Hepatocyte (in vitro differentiated cells): ENCODE results near the gene CAMSAP1. TPM values are rescaled to one million over a fixed set of nuclear protein-coding genes. Genes with fewer than 3 reads are reported as not detected.
A peak's percentile ranks its signal among the peaks of the same experiment; 100 is the strongest.
"Not testable (repeated sequence)": the region's sequence is repeated elsewhere in the genome, so short reads cannot be mapped to it uniquely, and the experiment has no call there.

Experiments
- DNase-seq: peaks from one replicate; pipeline ENCODE4 v3.0.0-alpha.2; 2016; ENCODE audit warnings: low spot score
- H2AFZ ChIP-seq: fragments of 200-600 bp; sonication (generic); 2 replicates; pipeline ENCODE4 v1.6.0; 2016; ENCODE audit warnings: antibody characterized with exemption, mild to moderate bottlenecking
- H3K27ac ChIP-seq: fragments of 200-600 bp; sonication (generic); 2 replicates; pipeline ENCODE4 v1.5.1; 2016; ENCODE audit warnings: mild to moderate bottlenecking
- H3K27me3 ChIP-seq: fragments of 200-600 bp; sonication (generic); 2 replicates; pipeline ENCODE4 v1.6.1; 2016
- H3K36me3 ChIP-seq: fragments of 200-600 bp; sonication (generic); replicated peaks from 2 replicates; pipeline ENCODE4 v1.5.1; 2016; ENCODE audit warnings: low read depth; ENCODE audit not compliant: insufficient read depth
- H3K4me1 ChIP-seq: fragments of 200-600 bp; sonication (generic); 2 replicates; pipeline ENCODE4 v1.5.1; 2016; ENCODE audit warnings: mild to moderate bottlenecking, moderate library complexity; ENCODE audit not compliant: insufficient read depth
- H3K4me2 ChIP-seq: fragments of 200-600 bp; sonication (generic); 2 replicates; pipeline ENCODE4 v1.6.0; 2016
- H3K4me3 ChIP-seq: fragments of 200-600 bp; sonication (generic); 2 replicates; pipeline ENCODE4 v1.5.1; 2016; ENCODE audit warnings: mild to moderate bottlenecking
- H3K79me2 ChIP-seq: fragments of 200-600 bp; sonication (generic); 2 replicates; pipeline ENCODE4 v1.6.0; 2017; ENCODE audit warnings: mild to moderate bottlenecking
- H3K9me2 ChIP-seq: fragments of 200-600 bp; sonication (generic); replicated peaks from 2 replicates; pipeline ENCODE4 v1.6.0; 2017; ENCODE audit warnings: mild to moderate bottlenecking; ENCODE audit not compliant: insufficient read depth
- H3K9me3 ChIP-seq: fragments of 200-600 bp; sonication (generic); 2 replicates; pipeline ENCODE4 v1.5.1; 2016; ENCODE audit warnings: low read depth, mild to moderate bottlenecking
- H4K20me1 ChIP-seq: fragments of 200-600 bp; sonication (generic); 2 replicates; pipeline ENCODE4 v1.6.0; 2016; ENCODE audit warnings: mild to moderate bottlenecking; ENCODE audit not compliant: insufficient read depth, poor library complexity, severe bottlenecking
- CTCF ChIP-seq: fragments of 200-600 bp; sonication (generic); IDR thresholded peaks from 2 replicates; pipeline ENCODE4 v1.5.1; 2016; ENCODE audit warnings: antibody characterized with exemption, mild to moderate bottlenecking; ENCODE audit not compliant: poor library complexity
- EZH2 ChIP-seq: fragments of 200-600 bp; sonication (generic); IDR thresholded peaks from 2 replicates; pipeline ENCODE4 v1.6.1; 2016; ENCODE audit warnings: antibody characterized with exemption, mild to moderate bottlenecking, borderline replicate concordance
- EZH2phosphoT487 ChIP-seq: fragments of 200-600 bp; sonication (generic); IDR thresholded peaks from one replicate; pipeline ENCODE4 v1.6.1; 2018; ENCODE audit warnings: antibody characterized with exemption, mild to moderate bottlenecking, low read depth, moderate library complexity; ENCODE audit not compliant: unreplicated experiment, severe bottlenecking
- WGBS: methylation state at CpG from one replicate; pipeline ENCODE4 v1.1.6; 2016; ENCODE audit warnings: low lambda C conversion rate; ENCODE audit errors: missing lambda C conversion rate; 5-methylcytosine and 5-hydroxymethylcytosine counted together
- polyA plus RNA-seq: library from polyadenylated mRNA; unstranded; fragments of >200 nt; fragmentation: Nextera tagmentation; extraction: Ambion mirVana; gene quantifications from 2 replicates; pipeline ENCODE4 v1.2.1, GENCODE V29; 2016
- total RNA-seq: library from RNA; depleted of rRNA; stranded (reverse); fragments of >200 nt; gene quantifications from 2 replicates; pipeline ENCODE4 v1.2.3, GENCODE V29; 2014

Gene CAMSAP1
- total and polyA plus RNA-seq, 2 experiments from 2014 or later, result 5.0 to 15.6 TPM

- Histone ChIP-seq H3K4me2 (no peak overlapping the region), H2AFZ (no peak overlapping the region), H4K20me1 (peaks cover 64% of the 10 kb centered on the region), H3K9me3 (no peaks in the 10 kb centered on the region), H3K36me3 (no peaks in the 10 kb centered on the region), H3K9me2 (no peaks in the 10 kb centered on the region), H3K27ac (no peak overlapping the region), H3K4me1 (peaks cover 14% of the 10 kb centered on the region), H3K79me2 (peaks cover 100% of the 10 kb centered on the region), H3K27me3 (no peaks in the 10 kb centered on the region), H3K4me3 (no peak overlapping the region)
- 98% methylated on average over 4 of the region's 4 CpGs for WGBS
- DNase-seq, result no peak
- TF ChIP-seq CTCF, result no peak
- no peak for TF ChIP-seq EZH2
- TF ChIP-seq EZH2phosphoT487, result no peak
Observed at GRCh38 chr9:135895202-135895848, 12.0 kb downstream of the CAMSAP1 start.

- Histone ChIP-seq H3K27me3 (no peaks in the 10 kb centered on the region), H2AFZ (no peak overlapping the region), H3K4me3 (no peak overlapping the region), H3K27ac (no peak overlapping the region), H4K20me1 (peaks cover 73% of the 10 kb centered on the region), H3K9me2 (no peaks in the 10 kb centered on the region), H3K79me2 (peaks cover 100% of the 10 kb centered on the region), H3K4me1 (peaks cover 19% of the 10 kb centered on the region), H3K9me3 (no peaks in the 10 kb centered on the region), H3K36me3 (no peaks in the 10 kb centered on the region), H3K4me2 (no peak overlapping the region)
- DNase-seq, result no peak
- TF ChIP-seq EZH2 (no peak), EZH2phosphoT487 (no peak), CTCF (no peak)
- 100% methylated on average over 1 of the region's 1 CpG for WGBS
Observed at GRCh38 chr9:135893104-135893503, 14.2 kb downstream of the CAMSAP1 start.

- not testable (repeated sequence) for H3K4me3 ChIP-seq, H3K27ac ChIP-seq, H3K9me3 ChIP-seq, H3K36me3 ChIP-seq, H3K9me2 ChIP-seq, H2AFZ ChIP-seq, H3K27me3 ChIP-seq, H3K4me2 ChIP-seq, DNase-seq
- Histone ChIP-seq H4K20me1 (peaks cover 80% of the 10 kb centered on the region), H3K4me1 (peaks cover 19% of the 10 kb centered on the region), H3K79me2 (peaks cover 100% of the 10 kb centered on the region)
- 100% methylated on average over 6 of the region's 6 CpGs for WGBS
Observed at GRCh38 chr9:135892327-135892726, 15.0 kb downstream of the CAMSAP1 start.

- 75% methylated on average over 8 of the region's 8 CpGs for WGBS
Observed at GRCh38 chr9:135891027-135891631, 16.2 kb downstream of the CAMSAP1 start.

More at GRCh38 chr9:135891027-135891631, 16.2 kb downstream of the CAMSAP1 start:
- H3K27me3 ChIP-seq, result no peaks in the 10 kb centered on the region
- no peak for TF ChIP-seq CTCF
- H3K4me1 ChIP-seq, result peaks cover 19% of the 10 kb centered on the region
- H3K79me2 ChIP-seq, result peaks cover 100% of the 10 kb centered on the region
- no peaks in the 10 kb centered on the region for H3K36me3 ChIP-seq
- H3K9me2 ChIP-seq, result no peaks in the 10 kb centered on the region
- H3K4me2 ChIP-seq, result peak overlapping the region; percentile 49
- H3K4me3 ChIP-seq, result no peak overlapping the region
- no peak for DNase-seq
- H4K20me1 ChIP-seq, result peaks cover 87% of the 10 kb centered on the region
- H3K9me3 ChIP-seq, result no peaks in the 10 kb centered on the region
- no peak overlapping the region for H3K27ac ChIP-seq
- no peak overlapping the region for H2AFZ ChIP-seq
